Type B pancreatic cell (in vitro differentiated cells): Measurements from ENCODE around the gene SCARB1. TPM values are rescaled to one million over a fixed set of nuclear protein-coding genes. Genes with fewer than 3 reads are reported as not detected.

Source experiments
- DNase-seq: peaks from one replicate; pipeline ENCODE4 v3.0.0; 2021; ENCODE audit warnings: mixed read lengths; ENCODE audit not compliant: unreplicated experiment; ENCODE audit errors: extremely low spot score
- H3K27ac Mint-ChIP-seq: 2 replicates; pipeline ENCODE4 v1.8.0; 2021; ENCODE audit warnings: mild to moderate bottlenecking, mixed read lengths
- H3K27me3 Mint-ChIP-seq: 2 replicates; pipeline ENCODE4 v1.8.0; 2021; ENCODE audit warnings: mixed read lengths
- H3K36me3 Mint-ChIP-seq: 2 replicates; pipeline ENCODE4 v1.8.0; 2021; ENCODE audit warnings: mixed read lengths
- H3K4me1 Mint-ChIP-seq: one replicate; pipeline ENCODE4 v1.8.0; 2021; ENCODE audit warnings: mixed read lengths; ENCODE audit not compliant: unreplicated experiment
- H3K4me3 Mint-ChIP-seq: 2 replicates; pipeline ENCODE4 v1.8.0; 2021; ENCODE audit warnings: mild to moderate bottlenecking, mixed read lengths
- H3K9me3 Mint-ChIP-seq: 2 replicates; pipeline ENCODE4 v1.8.0; 2021; ENCODE audit warnings: mixed read lengths
- total RNA-seq: library from RNA; stranded (reverse); gene quantifications from 2 replicates; pipeline ENCODE4 v1.2.1, GENCODE V29; 2021; ENCODE audit warnings: low replicate concordance
- TF ChIP-seq, protein P1 (sequence below): fragments of 200-600 bp; sonication (generic); conservative IDR thresholded peaks from 2 replicates; pipeline ENCODE4 v1.5.0; 2021; ENCODE audit warnings: antibody characterized with exemption, mild to moderate bottlenecking

The SCARB1 gene
- total RNA-seq, 1 donor from 2014 or later, result 23.4 TPM

DNA sequence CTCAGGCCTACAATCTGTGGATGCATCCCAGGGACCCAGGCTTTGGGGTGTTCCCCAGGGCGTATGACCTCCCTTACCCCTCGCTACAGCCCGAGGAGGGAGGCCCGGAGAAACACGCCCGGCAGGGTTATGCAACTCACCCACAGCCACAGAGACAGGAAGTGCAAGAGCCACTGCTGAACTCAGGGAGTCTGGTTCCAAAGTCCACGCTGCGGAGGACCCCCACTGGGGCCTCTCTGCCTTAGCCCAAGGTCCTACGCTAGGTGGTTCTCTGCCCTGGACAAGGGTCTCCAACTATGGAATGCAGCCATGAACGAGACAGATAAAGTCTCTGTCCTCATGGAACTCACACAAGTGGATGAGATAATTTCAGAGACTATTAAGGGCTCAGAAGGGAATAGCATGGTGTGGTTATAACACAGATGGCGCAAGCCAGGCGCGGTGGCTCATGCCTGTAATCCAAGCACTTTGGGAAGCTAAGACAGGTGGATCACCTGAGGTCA, 11.3 kb downstream of the SCARB1 start:
- DNase-seq, result no peak
- Mint-ChIP-seq H3K4me3 (no peak overlapping the region), H3K9me3 (no peaks in the 10 kb centered on the region), H3K27me3 (no peaks in the 10 kb centered on the region), H3K4me1 (peaks cover 31% of the 10 kb centered on the region), H3K36me3 (no peaks in the 10 kb centered on the region), H3K27ac (peak overlapping the region; percentile 73)
- TF ChIP-seq, protein P1, sequence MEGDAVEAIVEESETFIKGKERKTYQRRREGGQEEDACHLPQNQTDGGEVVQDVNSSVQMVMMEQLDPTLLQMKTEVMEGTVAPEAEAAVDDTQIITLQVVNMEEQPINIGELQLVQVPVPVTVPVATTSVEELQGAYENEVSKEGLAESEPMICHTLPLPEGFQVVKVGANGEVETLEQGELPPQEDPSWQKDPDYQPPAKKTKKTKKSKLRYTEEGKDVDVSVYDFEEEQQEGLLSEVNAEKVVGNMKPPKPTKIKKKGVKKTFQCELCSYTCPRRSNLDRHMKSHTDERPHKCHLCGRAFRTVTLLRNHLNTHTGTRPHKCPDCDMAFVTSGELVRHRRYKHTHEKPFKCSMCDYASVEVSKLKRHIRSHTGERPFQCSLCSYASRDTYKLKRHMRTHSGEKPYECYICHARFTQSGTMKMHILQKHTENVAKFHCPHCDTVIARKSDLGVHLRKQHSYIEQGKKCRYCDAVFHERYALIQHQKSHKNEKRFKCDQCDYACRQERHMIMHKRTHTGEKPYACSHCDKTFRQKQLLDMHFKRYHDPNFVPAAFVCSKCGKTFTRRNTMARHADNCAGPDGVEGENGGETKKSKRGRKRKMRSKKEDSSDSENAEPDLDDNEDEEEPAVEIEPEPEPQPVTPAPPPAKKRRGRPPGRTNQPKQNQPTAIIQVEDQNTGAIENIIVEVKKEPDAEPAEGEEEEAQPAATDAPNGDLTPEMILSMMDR, result no peak

DNA sequence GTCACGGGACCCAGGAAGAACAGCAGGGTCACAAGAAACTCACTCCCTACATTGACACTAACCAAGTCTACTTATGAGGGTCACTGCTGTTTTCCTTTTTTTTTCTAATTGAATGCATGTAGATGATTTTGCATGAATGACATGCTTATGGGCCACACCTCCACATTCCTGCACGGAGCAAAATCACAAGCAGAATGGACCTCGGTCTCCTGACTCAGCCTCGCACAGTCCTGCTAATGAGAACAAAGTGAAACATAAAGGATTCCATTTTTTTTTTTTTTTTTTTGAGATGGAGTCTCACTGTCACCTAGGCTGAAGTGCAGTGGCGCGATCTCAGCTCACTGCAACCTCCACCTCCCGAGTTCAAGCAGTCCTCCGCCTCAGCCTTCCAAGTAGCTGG, 12.3 kb downstream of the SCARB1 start:
- no peaks in the 10 kb centered on the region for H3K27me3 Mint-ChIP-seq
- no peaks in the 10 kb centered on the region for H3K9me3 Mint-ChIP-seq
- no peak overlapping the region for H3K4me3 Mint-ChIP-seq
- peak overlapping the region; percentile 24 for H3K27ac Mint-ChIP-seq
- no peaks in the 10 kb centered on the region for H3K36me3 Mint-ChIP-seq
- peaks cover 36% of the 10 kb centered on the region for H3K4me1 Mint-ChIP-seq
- TF ChIP-seq, protein P1, result no peak
- no peak for DNase-seq

DNA sequence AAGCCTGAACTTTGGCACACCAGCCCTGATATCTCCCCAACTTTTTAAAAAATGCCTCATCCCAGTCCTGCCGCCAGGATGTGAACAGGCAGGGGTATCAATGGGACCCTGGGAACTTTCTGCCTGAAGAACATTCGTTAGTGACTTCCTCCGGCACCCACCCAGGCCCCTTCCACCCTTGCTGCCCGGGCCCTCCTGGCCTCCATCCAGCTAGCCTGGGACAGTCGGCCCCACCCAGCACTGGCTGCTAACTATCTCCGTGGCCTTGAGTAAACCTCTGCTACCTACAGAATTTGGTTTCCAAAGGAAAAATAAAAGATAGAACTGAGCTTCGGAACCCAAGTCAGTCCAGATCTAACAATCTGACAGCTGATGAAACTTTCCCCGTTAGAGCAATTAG, 14.3 kb downstream of the SCARB1 start:
- TF ChIP-seq, protein P1, result no peak
- H3K4me1 Mint-ChIP-seq, result peaks cover 21% of the 10 kb centered on the region
- DNase-seq, result no peak
- H3K4me3 Mint-ChIP-seq, result no peak overlapping the region
- no peak overlapping the region for H3K27ac Mint-ChIP-seq
- no peaks in the 10 kb centered on the region for H3K9me3 Mint-ChIP-seq
- no peaks in the 10 kb centered on the region for H3K27me3 Mint-ChIP-seq
- no peaks in the 10 kb centered on the region for H3K36me3 Mint-ChIP-seq

DNA sequence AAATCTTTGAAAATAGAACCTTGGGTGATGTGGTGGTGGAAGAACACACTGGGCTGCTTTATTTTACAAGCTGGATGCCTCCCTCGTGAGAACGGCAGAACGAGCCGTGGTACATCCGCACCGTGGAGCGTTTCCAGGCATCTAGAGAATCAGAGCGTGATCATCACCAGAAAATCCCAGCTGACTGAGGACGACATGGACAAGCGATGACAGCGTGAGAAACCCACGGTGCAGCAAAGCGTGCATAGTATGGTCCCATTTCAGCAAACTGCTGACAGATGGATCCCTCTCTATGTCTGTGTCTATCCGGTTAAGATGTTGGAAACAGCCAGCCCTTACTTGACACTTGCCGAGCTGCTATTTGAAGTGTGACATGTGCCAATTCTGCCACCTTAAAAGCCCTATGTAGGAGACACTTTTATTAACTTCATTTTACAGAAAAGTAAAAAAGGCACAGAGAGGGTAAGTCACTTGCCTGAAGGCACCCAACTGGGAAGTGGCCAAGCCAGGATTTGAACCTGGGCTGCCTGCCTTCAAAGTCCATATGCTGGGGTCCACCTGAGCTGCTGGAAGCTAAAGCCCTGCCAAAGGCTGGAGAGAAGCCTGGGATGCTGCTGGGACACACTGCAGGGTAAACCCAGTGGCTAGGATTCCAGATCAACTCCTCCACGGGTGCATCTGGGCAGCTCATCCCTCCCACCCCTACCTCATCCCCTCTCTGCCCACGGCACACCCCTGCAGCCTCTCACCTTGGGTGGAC, 14.9 kb downstream of the SCARB1 start:
- Mint-ChIP-seq H3K27me3 (no peaks in the 10 kb centered on the region), H3K36me3 (no peaks in the 10 kb centered on the region), H3K9me3 (no peaks in the 10 kb centered on the region), H3K27ac (no peak overlapping the region), H3K4me1 (peaks cover 15% of the 10 kb centered on the region), H3K4me3 (no peak overlapping the region)
- TF ChIP-seq, protein P1, result no peak
- no peak for DNase-seq

DNA sequence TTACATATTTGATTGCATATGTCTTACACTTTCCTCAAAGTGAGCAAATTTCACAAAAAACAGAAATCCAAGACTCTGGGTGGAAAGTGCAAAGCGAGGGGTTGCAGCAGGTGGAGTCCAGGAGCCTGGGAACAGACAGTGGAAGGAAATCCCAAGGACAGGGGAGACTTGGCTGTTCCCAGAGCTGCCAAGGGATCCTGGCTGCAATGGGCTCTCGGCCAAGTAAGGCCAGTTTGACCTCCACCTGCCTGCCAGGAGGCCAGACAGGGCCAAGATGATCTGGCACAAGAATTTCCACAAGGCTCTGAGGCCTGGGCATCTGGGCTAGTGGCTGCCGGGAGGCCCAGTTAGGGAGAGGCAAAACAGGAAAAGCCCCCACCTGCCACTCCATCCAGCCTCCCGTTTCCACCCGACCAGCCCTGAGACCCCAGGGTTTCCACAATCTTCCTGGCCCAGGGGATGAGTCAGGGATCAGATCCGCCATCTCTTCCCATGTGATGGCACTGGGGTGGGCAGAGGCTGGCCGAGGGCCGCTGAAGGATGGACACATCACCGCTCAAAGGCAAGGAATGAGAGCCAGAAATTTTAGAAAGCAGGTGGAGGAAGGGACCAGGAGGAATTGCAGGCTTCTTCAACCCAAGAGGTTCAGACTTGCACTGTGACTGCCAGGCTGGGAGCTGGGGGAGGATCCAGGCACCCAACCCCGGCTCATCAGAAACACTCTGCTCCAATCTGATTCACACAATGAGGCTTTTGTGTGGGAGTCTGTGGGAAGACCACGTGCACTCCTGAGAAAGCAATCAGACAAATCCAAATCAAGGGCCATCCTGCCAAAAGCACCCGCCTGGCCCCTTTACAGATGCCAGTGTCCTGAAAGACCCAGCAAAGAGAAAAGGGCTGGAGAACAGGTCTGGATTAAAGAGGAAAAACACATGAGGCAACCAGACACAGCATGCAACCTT, 16.3 kb downstream of the SCARB1 start:
- H3K9me3 Mint-ChIP-seq, result no peaks in the 10 kb centered on the region
- DNase-seq, result no peak
- peaks cover 14% of the 10 kb centered on the region for H3K4me1 Mint-ChIP-seq
- TF ChIP-seq, protein P1, result no peak
- H3K27ac Mint-ChIP-seq, result peak overlapping the region; percentile 9
- H3K36me3 Mint-ChIP-seq, result no peaks in the 10 kb centered on the region
- H3K27me3 Mint-ChIP-seq, result no peaks in the 10 kb centered on the region
- no peak overlapping the region for H3K4me3 Mint-ChIP-seq
